ENCODE measurements around the gene GABRA5. TPM values are rescaled to one million over a fixed set of nuclear protein-coding genes. Genes with fewer than 3 reads are reported as not detected.

Gene GABRA5
- total and polyA plus RNA-seq, 12 donors: 0.17 TPM; not detected in 11

DNA sequence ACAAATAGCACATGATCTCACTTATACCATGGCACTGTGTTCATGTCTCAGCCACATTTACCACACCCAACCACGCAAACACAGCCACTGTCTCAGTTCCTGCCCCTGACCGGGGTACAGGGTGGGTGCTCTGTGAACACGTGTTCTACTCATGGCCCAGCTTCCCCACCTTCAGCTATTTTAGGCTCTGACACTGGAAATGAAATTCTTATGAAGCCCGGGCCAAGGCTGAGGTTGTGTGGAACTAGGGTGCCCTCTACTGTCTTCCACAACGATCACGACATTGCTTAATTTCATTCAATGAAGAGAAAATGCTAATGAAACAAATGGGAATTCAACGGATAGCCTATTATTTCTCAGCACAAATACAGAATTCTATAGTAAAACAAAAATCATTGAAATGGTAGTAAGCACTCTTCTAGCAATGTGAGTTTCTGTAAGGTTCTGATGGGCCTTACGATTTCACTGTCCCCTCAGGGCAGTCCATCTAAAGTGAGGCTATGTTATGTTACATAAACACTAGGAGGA is 2.1 kb upstream of the GABRA5 start:
- Histone ChIP-seq H3K36me3 (no peaks in the 10 kb centered on the region), H3K9me3 (no peaks in the 10 kb centered on the region), H3K4me1 (peaks cover 0 to 7% (median 0%) of the 10 kb centered on the region in 9 donors), H3K27ac (no peak overlapping the region), H3K4me3 (no peak overlapping the region), H3K27me3 (peaks cover 17 to 52% (median 45%) of the 10 kb centered on the region in 7 donors)
- ATAC-seq: peak; percentile 58 to 80 (median 70)
- TF ChIP-seq, protein P1, sequence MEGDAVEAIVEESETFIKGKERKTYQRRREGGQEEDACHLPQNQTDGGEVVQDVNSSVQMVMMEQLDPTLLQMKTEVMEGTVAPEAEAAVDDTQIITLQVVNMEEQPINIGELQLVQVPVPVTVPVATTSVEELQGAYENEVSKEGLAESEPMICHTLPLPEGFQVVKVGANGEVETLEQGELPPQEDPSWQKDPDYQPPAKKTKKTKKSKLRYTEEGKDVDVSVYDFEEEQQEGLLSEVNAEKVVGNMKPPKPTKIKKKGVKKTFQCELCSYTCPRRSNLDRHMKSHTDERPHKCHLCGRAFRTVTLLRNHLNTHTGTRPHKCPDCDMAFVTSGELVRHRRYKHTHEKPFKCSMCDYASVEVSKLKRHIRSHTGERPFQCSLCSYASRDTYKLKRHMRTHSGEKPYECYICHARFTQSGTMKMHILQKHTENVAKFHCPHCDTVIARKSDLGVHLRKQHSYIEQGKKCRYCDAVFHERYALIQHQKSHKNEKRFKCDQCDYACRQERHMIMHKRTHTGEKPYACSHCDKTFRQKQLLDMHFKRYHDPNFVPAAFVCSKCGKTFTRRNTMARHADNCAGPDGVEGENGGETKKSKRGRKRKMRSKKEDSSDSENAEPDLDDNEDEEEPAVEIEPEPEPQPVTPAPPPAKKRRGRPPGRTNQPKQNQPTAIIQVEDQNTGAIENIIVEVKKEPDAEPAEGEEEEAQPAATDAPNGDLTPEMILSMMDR (IDR thresholded peaks at IDR 0.05): peak; percentile 14 to 66 (median 55)
- peak in 1 of 2 donors; percentile 11 for DNase-seq
- intact Hi-C loops (cut with DNase I): loop anchor here in 8 of 10 donors (2.0 to 10.0 kb wide), 9 partner anchors 570 to 1360 kb away; no protein-coding TSS in a partner anchor
- 5 to 8% methylated on average over 8 of the region's 8 CpGs for WGBS, 2 donors

DNA sequence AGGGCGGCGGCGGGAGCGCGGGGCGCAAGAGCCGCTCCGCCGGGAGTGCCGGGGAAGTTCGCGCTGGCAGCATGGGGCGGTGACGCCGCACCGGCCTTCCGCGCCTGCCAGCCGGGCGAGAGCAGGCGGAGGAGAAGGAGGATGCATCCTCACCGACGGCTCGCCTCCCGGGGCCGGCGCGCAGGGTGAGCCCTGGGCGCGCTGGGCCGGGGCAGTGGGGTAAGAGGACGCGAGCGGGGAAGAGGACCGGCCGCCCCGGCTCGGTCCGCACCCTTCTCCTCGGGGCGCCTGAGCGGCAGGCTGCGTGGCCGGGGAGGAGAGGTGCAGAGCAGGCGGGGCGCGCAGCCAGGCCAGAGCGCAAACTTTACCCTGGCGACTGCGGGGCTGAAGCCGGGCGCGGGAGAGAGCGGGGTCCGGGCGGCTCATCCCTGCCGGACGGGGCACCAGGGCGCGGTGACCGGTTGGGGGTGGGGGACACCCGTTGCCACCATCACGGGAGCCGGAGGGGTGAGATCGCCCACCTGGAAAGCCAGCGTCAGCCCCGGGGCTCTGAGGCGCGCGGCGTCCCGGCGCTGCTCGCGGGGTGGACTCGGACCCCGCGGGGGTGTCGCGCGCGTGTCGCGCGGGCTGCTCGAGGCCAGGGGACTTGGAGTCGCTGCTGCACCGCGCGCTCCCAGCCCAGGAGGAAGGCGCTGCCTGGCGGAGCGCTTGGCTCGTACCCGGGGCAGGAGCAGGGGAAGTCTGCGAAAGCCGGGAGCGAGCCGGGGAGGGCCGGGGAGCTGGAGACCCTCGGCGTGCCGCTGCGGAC is 542 bp downstream of the GABRA5 start:
- ATAC-seq (peak in 2 of 8 donors; percentile 32 to 58), DNase-seq (no peak)
- Histone ChIP-seq H3K27ac (no peak overlapping the region), H3K27me3 (peaks cover 17 to 66% (median 53%) of the 10 kb centered on the region in 7 donors), H3K36me3 (no peaks in the 10 kb centered on the region), H3K4me3 (peak overlapping the region in 7 of 10 donors; percentile 11 to 37 (median 21)), H3K4me1 (peaks cover 0 to 7% (median 0%) of the 10 kb centered on the region in 9 donors), H3K9me3 (no peaks in the 10 kb centered on the region)
- 1% methylated on average over 96 to 103 of the region's 104 CpGs for WGBS, 2 donors
- intact Hi-C loops (cut with DNase I): loop anchor here in 6 of 10 donors (5.0 to 10.0 kb wide), 7 partner anchors 573 to 1363 kb away; no protein-coding TSS in a partner anchor
- TF ChIP-seq, protein P1 (IDR thresholded peaks at IDR 0.05): no peak

DNA sequence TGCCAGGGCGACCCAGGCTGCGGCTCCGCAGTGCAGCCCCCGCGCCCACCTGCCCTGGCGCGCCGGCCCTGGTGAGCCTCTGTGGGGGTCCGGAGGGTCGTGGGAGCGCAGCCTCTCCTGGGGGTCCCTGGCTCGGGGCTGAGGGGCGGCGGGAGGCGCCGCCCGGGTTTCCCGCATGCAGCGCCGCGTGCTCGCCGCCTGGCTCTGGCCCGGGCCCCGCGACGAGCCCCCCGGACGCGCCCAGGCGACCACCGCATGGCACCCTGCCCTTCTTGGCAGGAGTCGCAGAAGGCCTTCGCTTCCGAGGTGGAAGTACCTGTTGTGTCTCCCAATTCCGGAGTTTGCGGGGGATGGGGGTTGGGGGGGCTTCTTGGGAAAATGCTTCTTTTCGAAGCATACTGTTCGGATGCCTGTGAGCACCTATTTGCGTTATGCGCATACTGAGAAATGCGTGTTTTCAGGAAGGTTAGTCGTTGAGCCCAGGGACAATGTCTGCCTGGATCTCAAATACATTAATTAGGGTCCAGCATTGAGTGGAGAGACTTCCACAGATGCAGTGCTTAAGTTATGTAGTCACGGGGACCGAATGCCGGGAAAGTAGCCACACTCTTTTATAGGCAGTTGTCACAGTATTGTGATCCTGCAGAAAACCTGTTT is 1.3 kb downstream of the GABRA5 start:
- no peak for ATAC-seq
- Histone ChIP-seq H3K27ac (no peak overlapping the region), H3K36me3 (no peaks in the 10 kb centered on the region), H3K4me1 (peaks cover 0 to 7% (median 0%) of the 10 kb centered on the region in 9 donors), H3K27me3 (peaks cover 17 to 66% (median 53%) of the 10 kb centered on the region in 7 donors), H3K9me3 (no peaks in the 10 kb centered on the region), H3K4me3 (peak overlapping the region in 4 of 10 donors; percentile 21 to 37 (median 26))
- WGBS, 2 donors: 8 to 12% methylated on average over 34 to 46 of the region's 46 CpGs
- TF ChIP-seq, protein P1 (IDR thresholded peaks at IDR 0.05): no peak
- no peak for DNase-seq
- intact Hi-C loops (cut with DNase I): loop anchor here in 6 of 10 donors (5.0 to 10.0 kb wide), 7 partner anchors 573 to 1363 kb away; no protein-coding TSS in a partner anchor

DNA sequence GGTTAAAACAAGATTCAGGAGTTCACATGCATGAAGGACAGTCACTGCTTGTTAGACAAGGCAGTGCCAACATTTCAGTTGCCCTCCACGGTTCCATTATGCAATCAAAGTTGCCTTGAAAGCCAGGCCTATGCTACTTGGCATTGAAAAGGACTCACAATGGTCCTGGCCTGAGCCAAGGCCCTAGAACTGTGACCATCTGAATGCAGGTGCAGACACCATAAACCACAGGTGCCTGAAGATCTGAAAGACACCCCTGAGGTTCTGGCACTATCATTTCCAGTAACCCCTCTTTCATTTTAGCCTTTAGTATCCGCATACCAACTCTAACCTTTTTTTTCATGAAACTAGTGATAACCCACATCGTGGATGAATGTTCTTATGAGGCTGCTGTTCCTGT is 2.8 kb downstream of the GABRA5 start:
- no peak overlapping the region for H3K27ac ChIP-seq
- intact Hi-C loops (cut with DNase I): loop anchor here in 6 of 10 donors (5.0 to 10.0 kb wide), 7 partner anchors 575 to 1365 kb away; no protein-coding TSS in a partner anchor
- ATAC-seq (no peak), DNase-seq (no peak)
- peaks cover 17 to 70% (median 53%) of the 10 kb centered on the region in 7 donors for H3K27me3 ChIP-seq
- WGBS, 2 donors: 74 to 76% methylated on average over 3 of the region's 3 CpGs
- H3K4me1 ChIP-seq: peaks cover 0 to 16% (median 0%) of the 10 kb centered on the region in 9 donors
- no peak overlapping the region for H3K4me3 ChIP-seq
- H3K36me3 ChIP-seq: no peaks in the 10 kb centered on the region
- TF ChIP-seq, protein P1 (IDR thresholded peaks at IDR 0.05): no peak
- no peaks in the 10 kb centered on the region for H3K9me3 ChIP-seq
